Dendritic cell treated with granulocyte-macrophage colony-stimulating factor and Interleukin-4, amounts not matched to agents 40 ng/mL and 50 ng/mL, for 4 days (primary cell): ENCODE results near the gene ENOSF1.
"Not testable (repeated sequence)": the region's sequence is repeated elsewhere in the genome, so short reads cannot be mapped to it uniquely, and the experiment has no call there.

ENCODE experiments used
- H3K27ac Mint-ChIP-seq: one replicate; pipeline ENCODE4 v1.8.0; 2022; ENCODE audit warnings: mild to moderate bottlenecking, mixed read lengths
- H3K27me3 Mint-ChIP-seq: one replicate; pipeline ENCODE4 v1.8.0; 2022; ENCODE audit warnings: mild to moderate bottlenecking, mixed read lengths
- H3K36me3 Mint-ChIP-seq: one replicate; pipeline ENCODE4 v1.8.0; 2022; ENCODE audit warnings: low read depth, mixed read lengths
- H3K4me1 Mint-ChIP-seq: one replicate; pipeline ENCODE4 v1.8.0; 2022; ENCODE audit warnings: low read depth, mixed read lengths
- H3K4me3 Mint-ChIP-seq: one replicate; pipeline ENCODE4 v1.8.0; 2022; ENCODE audit warnings: mild to moderate bottlenecking, moderate library complexity, mixed read lengths
- H3K9me3 Mint-ChIP-seq: one replicate; pipeline ENCODE4 v1.8.0; 2022; ENCODE audit warnings: mixed read lengths
- intact Hi-C: fragments of 100-400 bp; cut with micrococcal nuclease; formaldehyde crosslinking; loops from one replicate; pipeline ENCODE4 v1.15.0; 2022

The ENOSF1 gene

GRCh38 chr18:688323-688722 lies 24.1 kb downstream of the ENOSF1 start:
- Mint-ChIP-seq H3K36me3 (peaks cover 78% of the 10 kb centered on the region), H3K4me3 (no peak overlapping the region), H3K9me3 (no peaks in the 10 kb centered on the region), H3K27me3 (no peaks in the 10 kb centered on the region), H3K4me1 (no peaks in the 10 kb centered on the region), H3K27ac (no peak overlapping the region)
- intact Hi-C loops: no loop called here

- Mint-ChIP-seq H3K9me3 (no peaks in the 10 kb centered on the region), H3K4me3 (no peak overlapping the region), H3K27me3 (no peaks in the 10 kb centered on the region), H3K4me1 (no peaks in the 10 kb centered on the region), H3K27ac (no peak overlapping the region), H3K36me3 (peaks cover 80% of the 10 kb centered on the region)
- intact Hi-C loops: no loop called here
Measured at GRCh38 chr18:686339-687111, 25.9 kb downstream of the ENOSF1 start.

GRCh38 chr18:685438-685837 lies 27.0 kb downstream of the ENOSF1 start:
- Mint-ChIP-seq H3K27ac (no peak overlapping the region), H3K4me3 (no peak overlapping the region), H3K36me3 (peaks cover 83% of the 10 kb centered on the region), H3K27me3 (no peaks in the 10 kb centered on the region), H3K9me3 (no peaks in the 10 kb centered on the region), H3K4me1 (no peaks in the 10 kb centered on the region)
- intact Hi-C loops: no loop called here

- H3K36me3 Mint-ChIP-seq: peaks cover 83% of the 10 kb centered on the region
- H3K4me3 Mint-ChIP-seq: no peak overlapping the region
- H3K27me3 Mint-ChIP-seq: no peaks in the 10 kb centered on the region
- no peak overlapping the region for H3K27ac Mint-ChIP-seq
- intact Hi-C loops: no loop called here
- H3K4me1 Mint-ChIP-seq: no peaks in the 10 kb centered on the region
- H3K9me3 Mint-ChIP-seq: no peaks in the 10 kb centered on the region
Measured at GRCh38 chr18:683531-683930, 28.9 kb downstream of the ENOSF1 start.

- intact Hi-C loops: no loop called here
- no peaks in the 10 kb centered on the region for H3K27me3 Mint-ChIP-seq
- no peak overlapping the region for H3K4me3 Mint-ChIP-seq
- H3K27ac Mint-ChIP-seq: no peak overlapping the region
- H3K9me3 Mint-ChIP-seq: no peaks in the 10 kb centered on the region
- H3K4me1 Mint-ChIP-seq: no peaks in the 10 kb centered on the region
- H3K36me3 Mint-ChIP-seq: peaks cover 89% of the 10 kb centered on the region
Measured at GRCh38 chr18:682833-683232, 29.6 kb downstream of the ENOSF1 start.

- H3K27me3 Mint-ChIP-seq, intact Hi-C loops, H3K4me1 Mint-ChIP-seq, H3K27ac Mint-ChIP-seq, H3K4me3 Mint-ChIP-seq, H3K9me3 Mint-ChIP-seq: not testable (repeated sequence)
- peaks cover 87% of the 10 kb centered on the region for H3K36me3 Mint-ChIP-seq
Measured at GRCh38 chr18:682416-682815, 30.0 kb downstream of the ENOSF1 start.

- H3K36me3 Mint-ChIP-seq: peaks cover 87% of the 10 kb centered on the region
- no peak overlapping the region for H3K27ac Mint-ChIP-seq
- intact Hi-C loops: no loop called here
- no peaks in the 10 kb centered on the region for H3K27me3 Mint-ChIP-seq
- H3K9me3 Mint-ChIP-seq: no peaks in the 10 kb centered on the region
- H3K4me3 Mint-ChIP-seq: no peak overlapping the region
- no peaks in the 10 kb centered on the region for H3K4me1 Mint-ChIP-seq
Measured at GRCh38 chr18:681985-682384, 30.4 kb downstream of the ENOSF1 start.

GRCh38 chr18:680392-680791 lies 32.0 kb downstream of the ENOSF1 start:
- intact Hi-C loops: no loop called here
- no peaks in the 10 kb centered on the region for H3K9me3 Mint-ChIP-seq
- H3K27ac Mint-ChIP-seq: no peak overlapping the region
- H3K27me3 Mint-ChIP-seq: no peaks in the 10 kb centered on the region
- no peak overlapping the region for H3K4me3 Mint-ChIP-seq
- peaks cover 93% of the 10 kb centered on the region for H3K36me3 Mint-ChIP-seq
- H3K4me1 Mint-ChIP-seq: no peaks in the 10 kb centered on the region

GRCh38 chr18:679516-679915 lies 32.9 kb downstream of the ENOSF1 start:
- Mint-ChIP-seq H3K27ac (no peak overlapping the region), H3K4me3 (no peak overlapping the region), H3K9me3 (no peaks in the 10 kb centered on the region), H3K27me3 (no peaks in the 10 kb centered on the region), H3K4me1 (no peaks in the 10 kb centered on the region), H3K36me3 (peaks cover 91% of the 10 kb centered on the region)
- intact Hi-C loops: no loop called here

- H3K4me1 Mint-ChIP-seq: no peaks in the 10 kb centered on the region
- no peak overlapping the region for H3K27ac Mint-ChIP-seq
- H3K9me3 Mint-ChIP-seq: no peaks in the 10 kb centered on the region
- intact Hi-C loops: no loop called here
- peaks cover 83% of the 10 kb centered on the region for H3K36me3 Mint-ChIP-seq
- H3K27me3 Mint-ChIP-seq: no peaks in the 10 kb centered on the region
- H3K4me3 Mint-ChIP-seq: no peak overlapping the region
Measured at GRCh38 chr18:678482-679182, 33.8 kb downstream of the ENOSF1 start.

- Mint-ChIP-seq H3K36me3 (peaks cover 78% of the 10 kb centered on the region), H3K27me3 (no peaks in the 10 kb centered on the region), H3K4me3 (no peak overlapping the region), H3K4me1 (no peaks in the 10 kb centered on the region), H3K9me3 (no peaks in the 10 kb centered on the region), H3K27ac (no peak overlapping the region)
- intact Hi-C loops: no loop called here
Measured at GRCh38 chr18:677951-678381, 34.5 kb downstream of the ENOSF1 start.

- Mint-ChIP-seq H3K4me1 (no peaks in the 10 kb centered on the region), H3K27ac (no peak overlapping the region), H3K36me3 (peaks cover 78% of the 10 kb centered on the region), H3K9me3 (no peaks in the 10 kb centered on the region), H3K4me3 (no peak overlapping the region), H3K27me3 (no peaks in the 10 kb centered on the region)
- intact Hi-C loops: no loop called here
Measured at GRCh38 chr18:677145-677544, 35.3 kb downstream of the ENOSF1 start.

GRCh38 chr18:676736-677135 lies 35.7 kb downstream of the ENOSF1 start:
- intact Hi-C loops: no loop called here
- H3K4me3 Mint-ChIP-seq: no peak overlapping the region
- H3K9me3 Mint-ChIP-seq: no peaks in the 10 kb centered on the region
- H3K4me1 Mint-ChIP-seq: no peaks in the 10 kb centered on the region
- H3K36me3 Mint-ChIP-seq: peaks cover 75% of the 10 kb centered on the region
- H3K27ac Mint-ChIP-seq: no peak overlapping the region
- no peaks in the 10 kb centered on the region for H3K27me3 Mint-ChIP-seq

GRCh38 chr18:676069-676468 lies 36.4 kb downstream of the ENOSF1 start:
- Mint-ChIP-seq H3K4me3 (no peak overlapping the region), H3K9me3 (no peaks in the 10 kb centered on the region), H3K36me3 (peaks cover 74% of the 10 kb centered on the region), H3K27ac (no peak overlapping the region), H3K4me1 (no peaks in the 10 kb centered on the region), H3K27me3 (no peaks in the 10 kb centered on the region)
- intact Hi-C loops: no loop called here

GRCh38 chr18:675307-675706 lies 37.1 kb downstream of the ENOSF1 start:
- Mint-ChIP-seq H3K4me3 (no peak overlapping the region), H3K9me3 (no peaks in the 10 kb centered on the region), H3K4me1 (no peaks in the 10 kb centered on the region), H3K27me3 (no peaks in the 10 kb centered on the region), H3K27ac (no peak overlapping the region), H3K36me3 (peaks cover 72% of the 10 kb centered on the region)
- intact Hi-C loops: no loop called here
